Measurements from ENCODE around the gene EHHADH.
A peak's percentile ranks its signal among the peaks of the same experiment; 100 is the strongest.
"Not testable (repeated sequence)": the region's sequence is repeated elsewhere in the genome, so short reads cannot be mapped to it uniquely, and the experiment has no call there.

Gene EHHADH

DNA sequence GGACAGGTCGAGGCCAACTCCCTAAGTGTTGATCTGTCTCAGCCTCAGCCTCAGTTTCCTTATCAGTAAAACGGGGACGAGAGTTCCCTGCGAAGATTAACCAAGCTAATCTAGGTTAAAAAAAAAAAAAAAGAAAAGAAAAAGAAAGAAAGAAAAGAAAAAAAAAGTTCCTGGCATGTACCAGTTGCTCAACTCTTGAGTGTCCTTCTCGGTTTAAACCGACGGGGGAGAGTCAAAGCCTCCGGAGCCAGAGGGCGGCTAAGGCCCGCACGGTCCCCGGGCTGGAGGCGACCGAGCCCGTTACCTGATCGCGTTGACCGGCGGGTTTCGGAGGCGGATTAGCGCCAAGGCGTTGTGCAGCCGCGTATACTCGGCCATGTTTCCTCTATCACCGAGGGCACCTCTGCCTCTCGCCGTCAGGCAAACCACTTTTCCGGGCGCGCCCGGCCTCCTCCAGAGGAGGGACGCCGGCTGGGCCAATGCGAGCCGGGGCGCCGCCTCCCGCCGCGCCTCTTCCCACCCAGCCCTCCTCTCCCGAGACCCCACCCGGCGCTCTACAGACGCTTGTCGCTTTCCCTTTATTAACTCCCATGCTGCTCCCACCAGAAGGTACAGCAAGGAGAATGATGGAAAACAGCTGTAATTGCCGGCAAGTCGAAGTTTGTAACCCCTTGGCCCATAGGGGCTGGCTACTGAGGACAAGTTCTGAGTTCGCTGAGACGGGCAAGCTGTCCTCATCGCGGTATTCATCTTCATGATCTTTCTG, at the start of gene EHHADH:
TSS of gene EHHADH (minus strand) at position 405 of the 766 bp plus-strand sequence. CDS start at position 378, 27 bp downstream.
- DNase-seq, result peak; percentile 39

DNA sequence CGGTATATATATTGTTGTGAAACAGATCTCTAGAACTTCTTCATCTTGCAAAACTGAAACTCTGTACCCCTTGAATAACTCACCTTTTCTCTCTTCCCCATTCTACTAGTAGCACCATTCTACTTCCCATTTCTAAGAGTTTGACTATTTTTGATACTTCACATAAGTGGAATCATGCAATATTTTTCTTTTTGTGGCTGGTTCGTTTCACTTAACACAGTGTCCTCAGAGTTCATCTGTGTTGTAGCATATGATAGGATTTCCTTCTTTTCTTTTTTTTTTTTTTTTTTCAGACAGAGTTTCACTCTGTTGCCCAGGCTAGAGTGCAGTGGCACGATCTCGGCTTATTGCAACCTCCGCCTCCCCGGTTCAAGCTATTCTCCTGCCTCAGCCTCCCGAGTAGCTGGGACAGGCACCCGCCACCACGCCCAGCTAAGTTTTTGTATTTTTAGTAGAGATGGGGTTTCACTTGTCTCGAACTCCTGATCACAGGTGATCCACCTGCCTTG, 46.1 kb upstream of the EHHADH start:
- DNase-seq, result not testable (repeated sequence)

DNA sequence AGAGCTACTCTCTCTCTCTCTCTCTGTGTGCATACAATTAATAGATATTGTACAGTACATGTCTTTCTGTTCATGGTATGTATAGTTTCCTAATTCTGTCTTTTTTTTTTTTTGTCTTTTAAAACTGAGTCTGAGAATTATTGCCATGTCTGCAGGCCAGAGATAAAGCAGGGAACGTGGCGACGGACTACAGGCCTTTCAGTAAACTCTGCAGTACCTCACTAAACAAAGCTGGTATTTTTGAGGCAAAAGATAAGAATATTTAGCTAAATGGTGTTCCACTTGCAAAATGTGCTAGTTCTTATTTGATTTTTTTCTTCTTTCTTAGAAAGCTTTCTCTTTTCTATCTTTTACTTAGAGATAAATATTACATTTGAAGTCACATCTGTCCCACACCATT, 44.0 kb upstream of the EHHADH start:
- no peak for DNase-seq

DNA sequence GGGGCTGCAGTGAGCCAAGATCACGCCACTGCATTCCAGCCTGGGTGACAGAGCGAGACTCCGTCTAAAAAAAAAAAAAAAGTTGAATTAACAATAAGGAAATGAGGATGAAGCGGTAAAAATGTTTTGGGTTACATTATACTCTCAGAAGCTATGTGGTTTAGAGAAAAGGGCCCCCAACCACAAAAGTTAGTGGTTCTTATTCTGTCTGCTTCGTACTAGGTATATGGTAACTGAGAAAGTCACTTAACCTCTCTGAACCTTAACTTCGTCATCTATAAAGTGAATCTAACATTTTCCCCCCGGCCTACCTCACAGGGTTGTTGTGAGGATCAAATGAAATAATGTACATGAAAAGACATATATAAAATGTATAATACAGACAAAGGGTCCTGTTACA, 38.4 kb upstream of the EHHADH start:
- no peak for DNase-seq

DNA sequence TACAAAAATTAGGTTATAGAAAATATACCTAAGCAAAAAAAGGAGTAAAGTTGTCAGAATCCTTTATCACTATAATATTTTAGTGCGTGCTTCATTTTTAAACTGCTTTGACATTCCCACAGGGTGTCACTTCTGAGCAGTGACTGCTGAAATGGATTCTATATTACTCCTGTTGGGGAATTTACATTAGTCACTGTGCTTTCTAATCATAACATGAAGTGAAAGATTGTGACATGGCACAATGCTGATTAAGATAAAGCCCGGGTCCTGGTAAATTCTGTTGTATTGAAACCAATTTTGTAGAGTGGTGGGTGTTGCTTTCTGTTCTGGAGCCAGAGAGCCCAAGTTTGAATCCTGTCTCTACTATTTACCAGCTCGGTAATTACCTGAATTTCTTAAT, 36.4 kb upstream of the EHHADH start:
- no peak for DNase-seq

DNA sequence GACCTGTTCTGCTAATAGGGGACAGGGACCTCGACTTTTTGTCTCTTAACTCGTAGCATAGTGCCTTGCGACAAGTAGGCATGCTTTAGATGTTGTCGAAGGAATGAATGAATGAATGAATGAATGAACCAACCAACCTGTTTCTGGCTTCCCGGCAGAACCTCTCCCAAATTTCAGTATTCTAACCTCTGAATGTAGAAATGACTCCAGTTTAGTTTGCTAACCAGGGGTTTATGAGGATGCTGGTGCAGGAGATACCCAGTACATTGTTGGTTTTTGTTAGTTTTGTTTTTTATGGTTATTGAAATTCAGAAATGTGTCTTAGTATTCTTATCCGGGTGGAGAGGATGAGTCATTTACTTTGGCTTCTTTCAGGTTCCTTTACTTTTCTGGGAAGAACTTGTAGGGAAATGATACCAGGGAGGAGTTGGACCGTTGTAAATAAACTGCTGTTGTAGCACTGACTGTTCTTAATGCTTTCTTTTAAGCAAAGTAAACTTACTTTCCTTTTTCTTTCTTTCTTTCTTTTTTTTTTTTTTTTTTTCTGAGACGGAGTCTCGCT, 29.6 kb upstream of the EHHADH start:
- no peak for DNase-seq

DNA sequence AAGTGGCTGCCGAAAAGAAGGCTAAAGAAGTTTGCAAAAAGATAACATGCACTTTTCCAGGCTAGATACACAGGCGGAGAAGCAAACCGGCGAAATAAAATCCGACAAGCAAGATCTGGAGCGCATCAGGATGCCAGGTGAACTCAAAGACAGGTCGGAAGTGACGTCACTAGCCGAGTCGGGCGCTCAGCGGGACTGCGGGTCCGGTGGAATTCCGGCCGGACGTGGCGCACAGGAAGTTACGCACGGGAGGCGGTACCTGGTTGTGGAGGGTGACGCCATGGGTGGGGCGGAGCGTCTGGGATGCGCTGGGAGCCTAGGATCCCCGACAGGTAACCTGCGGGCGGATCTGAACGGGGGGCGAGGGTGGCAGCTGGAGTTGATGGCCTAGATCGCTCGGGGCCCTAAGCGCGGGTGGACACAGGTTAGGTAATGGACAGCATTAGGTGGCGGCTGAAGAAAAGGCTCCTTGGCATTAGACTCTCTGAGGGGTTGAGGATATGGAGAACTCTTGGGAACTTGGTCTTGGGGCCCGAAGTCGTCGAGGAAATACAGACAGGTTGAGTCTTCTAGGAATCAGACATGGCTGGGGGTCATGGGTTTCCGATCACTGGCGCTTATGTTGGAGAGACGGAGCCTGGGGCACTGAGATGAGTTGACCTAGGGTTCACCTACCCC, 29.0 kb upstream of the EHHADH start:
- DNase-seq, result peak; percentile 94

DNA sequence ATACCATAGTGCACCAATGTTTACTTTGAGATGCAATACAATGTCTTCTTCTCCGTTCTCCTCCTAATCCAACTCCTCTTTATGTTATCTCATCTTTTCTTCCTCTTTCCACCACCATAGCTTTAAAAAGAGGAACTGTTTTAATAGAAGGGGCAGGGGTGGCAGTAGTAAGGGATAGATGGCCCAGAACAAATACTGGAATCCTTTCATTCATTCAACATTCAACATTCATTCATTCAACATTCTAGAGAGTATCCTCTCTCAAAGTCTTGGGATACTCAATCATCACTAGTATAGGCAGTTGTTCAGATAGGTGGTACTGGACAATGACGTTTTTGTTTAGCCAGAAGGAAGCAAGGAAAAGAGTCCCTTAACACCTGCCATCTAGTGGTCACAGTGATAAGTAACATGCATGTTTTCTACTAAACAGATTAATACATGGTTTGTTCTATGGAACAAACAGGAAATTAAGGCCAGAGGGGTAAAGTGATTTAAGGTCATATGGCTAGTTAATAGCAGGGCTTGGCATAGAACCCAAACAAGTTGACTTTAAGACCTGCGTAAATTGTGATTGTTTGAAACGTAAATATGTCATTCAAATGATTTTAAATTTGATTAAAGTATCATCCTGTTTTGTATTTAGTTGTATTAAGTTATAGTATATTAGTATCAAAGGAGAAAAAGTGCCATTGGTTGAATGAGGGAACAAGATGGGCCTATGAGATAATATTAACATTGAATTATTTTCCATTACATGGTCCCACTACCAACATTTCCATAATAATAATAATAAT, 26.9 kb upstream of the EHHADH start:
- no peak for DNase-seq

DNA sequence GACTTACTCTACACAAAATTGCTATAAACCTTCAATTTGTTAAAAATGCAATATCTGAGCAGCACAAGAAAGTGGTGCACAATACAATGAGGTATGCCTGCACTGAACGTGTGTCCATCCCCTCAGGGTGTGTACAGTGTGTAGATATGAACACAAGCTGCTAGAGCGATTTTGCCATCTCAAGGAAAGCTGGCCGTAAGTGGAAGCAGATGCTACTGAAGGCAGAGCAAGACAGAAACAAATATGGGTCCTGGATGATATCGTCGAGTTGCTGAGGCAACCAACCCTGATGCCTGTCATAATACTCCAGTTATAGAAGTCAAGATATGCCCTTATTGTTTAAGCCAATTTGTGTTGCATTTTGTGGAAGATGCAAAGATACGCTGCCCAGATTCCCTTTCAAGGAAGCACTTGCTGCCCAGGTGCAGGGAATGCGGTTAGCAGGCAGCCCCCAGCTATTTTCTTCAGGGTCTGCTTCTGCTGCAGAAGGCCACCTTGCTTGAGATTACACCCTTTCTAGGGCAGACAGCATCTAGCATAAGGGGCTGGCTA, 25.8 kb upstream of the EHHADH start:
- no peak for DNase-seq

DNA sequence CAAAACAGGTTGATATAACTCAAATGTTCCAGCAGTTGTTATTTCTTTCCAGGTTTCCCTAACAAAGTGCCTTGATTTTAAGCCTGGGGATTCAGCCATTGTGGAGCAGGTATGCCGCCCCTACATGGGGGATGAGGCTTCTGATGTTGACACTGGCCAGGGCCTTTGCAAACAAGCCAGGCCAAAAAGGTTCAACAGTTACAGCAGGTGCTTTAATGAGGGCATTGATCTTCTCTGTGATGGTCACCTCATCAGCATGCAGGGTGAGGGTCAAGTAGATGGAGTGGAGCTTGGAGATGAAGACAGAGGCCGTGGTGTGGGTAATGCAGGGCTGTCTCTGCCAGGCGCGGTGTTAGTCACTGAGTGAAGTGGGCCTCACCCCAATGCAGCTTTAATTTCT, 22.6 kb upstream of the EHHADH start:
- DNase-seq, result no peak

DNA sequence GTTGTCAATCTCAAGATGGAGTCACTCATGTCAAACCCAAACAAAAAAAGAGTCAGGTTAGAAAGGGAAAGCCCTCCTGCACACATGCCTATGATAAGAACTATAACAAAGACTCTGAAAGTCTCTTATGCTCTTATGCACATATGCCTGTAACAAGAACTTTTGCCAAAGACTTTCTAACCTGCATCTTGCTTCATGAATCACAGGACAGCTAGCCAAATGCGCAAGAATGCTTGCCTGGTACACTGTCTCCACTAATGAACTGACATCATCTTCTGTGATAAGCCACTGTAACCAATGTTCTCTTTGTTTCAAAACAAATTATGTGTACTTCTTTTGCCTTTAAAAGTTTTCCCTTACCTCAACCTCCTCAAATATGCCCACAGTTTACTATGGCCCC, 18.2 kb upstream of the EHHADH start:
- no peak for DNase-seq

DNA sequence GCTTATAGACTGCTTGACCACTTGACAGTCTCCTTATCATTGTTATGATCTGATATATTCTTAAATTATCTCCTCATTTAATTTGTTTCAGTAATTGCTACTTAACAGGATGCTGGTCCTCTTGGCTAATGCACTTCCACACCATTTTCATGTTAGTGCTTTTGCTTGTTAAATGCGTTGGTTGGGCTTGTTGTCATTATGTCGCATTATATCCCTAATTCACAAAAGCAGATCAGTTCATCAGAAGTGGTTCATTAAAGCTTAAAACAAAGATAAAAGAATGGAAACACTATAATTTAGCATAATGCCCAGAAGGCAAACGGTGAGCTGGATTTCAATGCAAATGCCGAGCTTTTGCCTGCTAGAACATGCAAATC, 17.1 kb upstream of the EHHADH start:
- no peak for DNase-seq

DNA sequence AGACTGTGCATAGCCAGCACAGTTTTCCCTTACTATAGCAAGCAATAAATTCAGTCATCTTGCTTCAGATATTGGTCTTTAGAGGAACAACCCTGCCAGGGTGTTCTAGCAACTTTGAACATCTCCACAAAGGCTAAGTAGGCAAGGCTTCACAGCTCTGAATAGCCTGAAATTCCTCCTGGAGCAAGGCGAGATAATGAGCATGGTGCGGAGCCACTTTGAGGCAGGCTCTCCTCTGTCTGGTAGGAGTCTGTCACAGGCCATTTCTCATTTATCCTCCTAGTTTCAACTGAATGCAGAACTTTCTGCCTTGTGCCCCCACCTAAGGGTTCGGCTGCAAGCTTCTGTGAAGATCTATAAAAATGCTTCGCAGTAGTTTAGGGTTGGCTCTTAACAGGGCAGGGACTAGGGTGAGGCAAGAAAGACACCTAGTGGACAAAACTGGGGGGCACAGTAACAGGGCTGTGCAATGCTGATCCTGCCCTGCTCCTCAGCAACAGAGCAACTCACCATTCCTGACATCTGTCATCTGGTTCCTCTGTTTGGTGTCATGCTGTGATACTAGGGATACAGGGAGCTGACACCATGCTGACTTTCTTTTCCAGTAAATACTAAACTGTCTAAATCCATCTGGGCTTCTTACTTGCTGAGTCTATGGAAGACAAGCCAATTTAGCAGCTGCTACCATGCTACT, 16.6 kb upstream of the EHHADH start:
- DNase-seq, result no peak

DNA sequence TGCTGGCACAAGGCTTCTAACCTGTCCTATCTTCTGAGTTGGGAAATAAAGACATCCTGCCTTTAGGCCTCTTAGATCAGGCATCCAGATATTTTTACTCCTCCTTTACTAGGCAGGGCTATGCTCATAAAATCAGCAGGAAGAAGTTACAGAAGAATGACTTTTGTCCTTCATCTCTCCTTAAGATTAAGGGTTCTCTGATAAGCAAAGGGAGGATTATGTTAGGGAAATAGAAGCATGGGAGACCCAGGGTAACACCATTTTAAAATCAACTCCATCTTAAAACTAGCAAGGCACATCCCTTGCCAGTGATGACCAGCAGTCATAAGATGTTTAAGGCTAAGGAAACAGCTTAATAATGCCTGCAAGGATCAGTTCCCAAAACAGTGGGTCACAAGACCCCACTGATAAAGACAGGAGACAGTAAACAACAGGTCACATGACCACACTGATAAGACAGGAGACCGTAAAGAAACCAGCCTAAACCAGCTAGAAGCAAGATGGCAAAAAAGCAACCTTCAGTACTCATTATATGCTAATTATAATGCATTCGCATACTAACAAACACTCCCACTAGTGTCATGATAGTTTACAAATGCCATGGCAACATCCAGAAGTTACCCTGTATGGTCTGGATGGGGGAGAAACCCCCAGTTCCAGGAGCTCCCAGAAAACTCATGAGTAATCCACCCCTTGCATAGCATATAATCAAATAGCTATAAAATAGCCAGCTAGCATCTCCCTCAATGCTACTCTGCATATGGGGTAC, 14.5 kb upstream of the EHHADH start:
- no peak for DNase-seq

DNA sequence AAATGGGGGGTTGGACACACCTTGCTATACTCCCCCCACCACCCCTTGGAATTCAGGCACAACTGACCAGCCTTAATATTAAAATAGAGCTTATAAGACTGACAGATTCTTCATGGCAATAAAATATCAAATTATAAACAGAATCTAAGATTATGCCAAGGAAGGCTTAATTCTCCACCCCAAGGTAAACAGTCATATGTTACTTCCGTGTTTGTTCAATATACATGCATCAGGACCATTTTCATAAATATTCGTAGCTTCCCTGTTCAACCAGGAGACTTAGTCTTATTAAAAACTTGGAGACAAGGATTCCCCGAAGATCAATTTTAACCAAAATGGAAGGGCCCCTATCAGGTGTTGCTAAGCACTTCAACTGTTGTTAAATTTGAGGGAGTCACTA, 13.3 kb upstream of the EHHADH start:
- DNase-seq, result no peak

DNA sequence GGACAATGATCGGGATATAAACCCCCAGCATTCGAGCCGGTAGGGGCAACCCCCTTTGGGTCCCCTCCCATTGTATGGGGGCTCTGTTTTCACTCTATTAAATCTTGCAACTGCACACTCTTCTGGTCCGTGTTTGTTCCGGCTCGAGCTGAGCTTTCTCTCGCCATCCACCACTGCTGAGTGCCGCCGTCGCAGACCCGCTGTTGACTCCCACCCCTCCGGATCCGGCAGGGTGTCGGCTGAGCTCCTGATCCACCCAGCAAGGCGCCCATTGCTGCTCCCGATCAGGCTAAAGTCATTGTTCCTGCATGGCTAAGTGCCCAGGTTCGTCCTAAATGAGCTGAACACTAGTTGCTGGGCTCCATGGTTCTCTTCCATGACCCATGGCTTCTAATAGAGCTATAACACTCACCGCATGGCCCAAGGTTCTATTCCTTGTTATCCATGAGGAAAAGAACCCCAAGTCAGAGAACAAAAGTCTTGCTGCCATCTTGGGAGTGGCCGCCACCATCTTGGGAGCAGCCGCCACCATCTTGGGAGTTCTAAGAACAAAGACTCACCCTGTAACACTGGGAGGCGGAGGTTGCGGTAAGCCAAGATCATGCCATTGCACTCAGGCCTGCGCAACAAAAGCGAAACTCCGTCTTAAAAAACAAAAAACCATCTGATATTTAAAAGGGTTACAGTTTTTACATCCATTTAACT, 11.2 kb upstream of the EHHADH start:
- no peak for DNase-seq

DNA sequence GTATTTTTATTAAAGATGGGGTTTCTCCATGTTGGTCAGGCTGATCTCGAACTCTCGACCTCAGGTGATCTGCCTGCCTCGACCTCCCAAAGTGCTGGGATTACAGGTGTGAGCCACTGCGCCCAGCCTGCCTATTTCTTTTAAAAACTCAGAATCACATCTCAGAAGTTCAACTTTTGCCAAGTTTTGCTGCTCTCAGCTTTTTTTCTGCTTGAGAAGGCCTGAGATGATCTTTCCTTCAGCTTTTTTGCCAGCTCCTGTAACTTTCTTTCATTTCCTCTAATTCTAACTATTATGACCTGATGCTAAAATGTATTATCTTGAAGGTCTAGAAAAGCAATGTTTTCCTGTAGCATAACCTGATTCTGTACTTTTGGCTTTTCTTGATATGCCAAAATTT, 9.6 kb upstream of the EHHADH start:
- DNase-seq, result no peak

DNA sequence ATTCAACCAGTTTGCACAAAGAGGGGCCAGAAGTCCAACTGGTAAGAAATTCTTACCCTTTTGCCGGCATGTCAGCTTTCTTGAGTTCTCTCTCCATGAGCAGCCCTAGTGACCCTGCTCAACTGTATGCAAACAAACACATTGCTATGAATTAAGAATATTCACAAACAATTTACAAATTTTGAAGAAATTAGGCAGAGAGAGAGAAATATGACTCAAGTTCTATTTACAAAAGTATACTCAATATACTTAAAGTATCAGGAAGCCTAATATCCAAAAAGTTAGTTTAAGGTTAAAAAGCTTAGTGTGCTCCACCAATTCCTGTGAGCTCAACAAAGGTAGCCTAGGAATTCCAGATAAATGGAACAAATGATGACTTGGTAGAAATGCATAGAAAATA, 3.5 kb upstream of the EHHADH start:
- no peak for DNase-seq

DNA sequence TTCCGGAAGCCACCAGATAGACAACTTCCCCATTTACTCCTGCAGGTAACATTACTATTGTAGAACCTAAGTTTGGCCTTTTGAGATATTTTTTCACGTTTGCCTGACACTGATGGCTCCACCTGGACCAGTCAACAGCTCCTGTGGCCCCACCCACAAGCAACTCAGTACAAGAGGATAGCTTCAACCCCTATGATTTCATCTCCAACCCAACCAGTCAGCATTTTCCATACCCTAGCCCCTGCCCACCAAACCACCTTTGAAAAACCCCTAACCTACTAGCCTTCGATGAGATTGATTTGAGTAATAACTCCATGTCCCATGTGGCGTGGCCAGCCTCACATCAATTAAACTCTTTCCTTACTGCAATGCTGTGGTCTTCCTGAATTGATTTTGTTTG, 950 bp upstream of the EHHADH start:
- DNase-seq, result no peak

DNA sequence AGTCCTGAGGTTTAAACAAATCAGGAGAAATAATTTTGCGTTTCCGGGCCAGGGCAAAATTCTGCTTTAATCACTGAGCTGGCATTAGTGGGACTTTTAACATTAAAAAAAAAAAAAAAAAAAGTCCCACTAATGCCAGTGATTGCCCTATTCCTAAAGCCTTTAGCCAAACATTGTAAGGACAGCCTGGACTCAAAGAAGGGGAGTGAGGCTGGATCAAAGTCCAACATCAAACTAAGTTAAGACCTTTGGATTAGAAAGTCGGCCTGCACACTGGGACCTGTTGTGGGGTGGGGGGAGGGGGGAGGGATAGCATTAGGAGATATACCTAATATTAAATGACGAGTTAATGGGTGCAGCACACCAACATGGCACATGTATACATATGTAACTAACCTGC, 716 bp downstream of the EHHADH start:
- DNase-seq, result not testable (repeated sequence)

DNA sequence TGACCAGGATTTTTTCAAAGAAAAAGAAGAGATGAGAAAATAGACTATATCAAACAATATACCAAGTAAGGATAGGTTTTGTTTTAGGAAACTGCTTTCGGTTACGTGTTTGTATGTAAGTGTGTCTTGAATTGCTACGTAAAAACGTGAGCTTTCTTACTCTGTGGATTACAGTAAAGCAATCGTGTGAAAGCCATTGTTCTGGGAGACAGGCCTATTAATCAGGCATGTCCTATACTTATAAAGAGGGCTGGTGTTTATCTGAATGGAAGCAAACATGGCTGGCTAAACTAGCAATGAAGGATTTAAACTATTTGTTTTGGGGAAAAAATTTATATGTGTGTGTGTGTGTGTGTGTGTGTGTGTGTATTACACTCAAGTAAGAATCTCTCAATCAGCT, 2.6 kb downstream of the EHHADH start:
- DNase-seq, result no peak

Data from CD4-positive, alpha-beta T cell treated with Interferon gamma for 1 hour (primary cell).